A673 (cell line): ENCODE data around the gene TRPM3.

Experiments
- EZH2 ChIP-seq: fragments of 200-600 bp; sonication (generic); IDR thresholded peaks from 2 replicates; pipeline ENCODE4 v1.6.1; 2017; ENCODE audit warnings: borderline replicate concordance, low read depth, mild to moderate bottlenecking, mixed read lengths, antibody characterized with exemption, low read length; ENCODE audit not compliant: poor library complexity, severe bottlenecking
- TF ChIP-seq, protein P1 (sequence below): fragments of 300-800, 200-600 bp; sonication (generic); conservative IDR thresholded peaks from 2 replicates; pipeline ENCODE4 v1.5.1; 2017; ENCODE audit warnings: low read depth, mild to moderate bottlenecking, antibody characterized with exemption, low read length, moderate library complexity, mixed read lengths

DNA sequence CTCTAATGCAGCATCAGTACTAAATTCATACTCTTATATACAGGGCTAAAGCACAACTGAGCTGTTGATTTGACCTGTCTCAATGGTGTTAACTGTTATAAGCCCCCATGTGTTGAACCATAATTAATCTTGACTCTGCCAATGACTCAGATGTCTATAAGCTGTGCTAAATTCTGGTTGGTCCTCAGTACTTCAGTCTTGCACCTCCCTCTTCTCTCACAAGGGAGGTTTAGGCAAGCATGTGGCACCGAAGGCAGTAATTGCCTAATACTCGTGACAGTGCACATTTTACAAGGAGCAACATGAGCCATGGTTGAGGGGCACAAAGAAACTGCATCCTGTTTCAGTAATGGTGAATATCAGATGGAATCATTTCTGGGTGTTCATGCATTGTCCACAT, 255.9 kb downstream of the TRPM3 start:
- TF ChIP-seq, protein P1, sequence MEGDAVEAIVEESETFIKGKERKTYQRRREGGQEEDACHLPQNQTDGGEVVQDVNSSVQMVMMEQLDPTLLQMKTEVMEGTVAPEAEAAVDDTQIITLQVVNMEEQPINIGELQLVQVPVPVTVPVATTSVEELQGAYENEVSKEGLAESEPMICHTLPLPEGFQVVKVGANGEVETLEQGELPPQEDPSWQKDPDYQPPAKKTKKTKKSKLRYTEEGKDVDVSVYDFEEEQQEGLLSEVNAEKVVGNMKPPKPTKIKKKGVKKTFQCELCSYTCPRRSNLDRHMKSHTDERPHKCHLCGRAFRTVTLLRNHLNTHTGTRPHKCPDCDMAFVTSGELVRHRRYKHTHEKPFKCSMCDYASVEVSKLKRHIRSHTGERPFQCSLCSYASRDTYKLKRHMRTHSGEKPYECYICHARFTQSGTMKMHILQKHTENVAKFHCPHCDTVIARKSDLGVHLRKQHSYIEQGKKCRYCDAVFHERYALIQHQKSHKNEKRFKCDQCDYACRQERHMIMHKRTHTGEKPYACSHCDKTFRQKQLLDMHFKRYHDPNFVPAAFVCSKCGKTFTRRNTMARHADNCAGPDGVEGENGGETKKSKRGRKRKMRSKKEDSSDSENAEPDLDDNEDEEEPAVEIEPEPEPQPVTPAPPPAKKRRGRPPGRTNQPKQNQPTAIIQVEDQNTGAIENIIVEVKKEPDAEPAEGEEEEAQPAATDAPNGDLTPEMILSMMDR, result no peak
- no peak for TF ChIP-seq EZH2
